ENCODE data around the gene NME3.
A peak's percentile ranks its signal among the peaks of the same experiment; 100 is the strongest.
"Not testable (repeated sequence)": the region's sequence is repeated elsewhere in the genome, so short reads cannot be mapped to it uniquely, and the experiment has no call there.

Gene NME3

DNA sequence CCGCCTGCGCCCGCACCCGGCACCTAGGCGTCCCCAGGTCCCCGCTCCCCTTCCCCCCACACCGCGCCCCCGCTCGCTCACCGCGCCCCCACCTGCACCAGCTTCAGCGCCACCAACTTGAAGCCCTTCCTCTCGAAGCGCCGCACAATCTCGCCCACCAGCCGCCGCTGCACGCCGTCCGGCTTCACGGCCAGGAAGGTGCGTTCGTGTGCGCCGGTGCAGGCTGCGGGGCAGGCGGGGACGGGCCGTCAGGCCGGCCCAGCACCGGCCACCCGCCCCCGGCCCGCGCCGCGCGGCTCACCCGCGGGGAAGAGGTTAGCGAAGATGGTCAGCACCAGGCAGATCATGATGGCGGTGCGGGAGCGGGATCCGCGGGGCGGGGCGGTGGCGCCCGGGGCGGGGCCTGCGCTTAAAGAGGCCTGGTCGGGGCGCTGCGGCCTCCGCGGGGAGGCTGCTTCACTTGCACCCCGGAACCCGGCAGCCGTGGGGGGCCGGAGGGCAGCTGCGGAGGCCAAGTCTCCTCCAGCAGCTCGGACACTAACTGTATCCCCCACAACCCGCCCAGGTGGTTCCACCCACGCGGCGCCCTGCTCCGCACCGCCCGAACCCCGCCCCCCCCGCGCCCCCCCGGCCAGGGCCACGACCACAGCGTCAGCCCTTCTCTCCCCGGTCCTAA, at the start of gene NME3:
Gene NME3, minus strand, starts transcription at position 356 of the 676 bp plus-strand sequence. Its CDS starts 9 bp downstream, at position 347.
- DNase-seq, result peak; percentile 17

DNA sequence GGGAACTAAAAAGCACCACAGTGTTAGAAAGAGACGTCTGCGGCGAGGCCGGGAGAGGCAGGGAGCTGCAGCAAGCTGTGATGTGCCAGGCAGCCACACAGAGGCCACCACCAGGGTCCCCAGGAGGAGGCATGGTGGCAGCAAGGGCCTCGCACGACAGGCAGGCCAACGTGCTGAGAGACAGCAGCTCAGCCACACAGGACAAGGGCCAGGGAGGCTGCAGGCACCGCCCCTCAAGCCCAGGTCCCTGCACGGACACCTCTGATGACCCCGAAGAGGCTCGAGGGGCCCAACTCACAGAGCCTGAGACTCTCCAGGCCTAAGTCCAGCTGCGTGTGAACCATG, 49.6 kb upstream of the NME3 start:
- DNase-seq, result no peak

DNA sequence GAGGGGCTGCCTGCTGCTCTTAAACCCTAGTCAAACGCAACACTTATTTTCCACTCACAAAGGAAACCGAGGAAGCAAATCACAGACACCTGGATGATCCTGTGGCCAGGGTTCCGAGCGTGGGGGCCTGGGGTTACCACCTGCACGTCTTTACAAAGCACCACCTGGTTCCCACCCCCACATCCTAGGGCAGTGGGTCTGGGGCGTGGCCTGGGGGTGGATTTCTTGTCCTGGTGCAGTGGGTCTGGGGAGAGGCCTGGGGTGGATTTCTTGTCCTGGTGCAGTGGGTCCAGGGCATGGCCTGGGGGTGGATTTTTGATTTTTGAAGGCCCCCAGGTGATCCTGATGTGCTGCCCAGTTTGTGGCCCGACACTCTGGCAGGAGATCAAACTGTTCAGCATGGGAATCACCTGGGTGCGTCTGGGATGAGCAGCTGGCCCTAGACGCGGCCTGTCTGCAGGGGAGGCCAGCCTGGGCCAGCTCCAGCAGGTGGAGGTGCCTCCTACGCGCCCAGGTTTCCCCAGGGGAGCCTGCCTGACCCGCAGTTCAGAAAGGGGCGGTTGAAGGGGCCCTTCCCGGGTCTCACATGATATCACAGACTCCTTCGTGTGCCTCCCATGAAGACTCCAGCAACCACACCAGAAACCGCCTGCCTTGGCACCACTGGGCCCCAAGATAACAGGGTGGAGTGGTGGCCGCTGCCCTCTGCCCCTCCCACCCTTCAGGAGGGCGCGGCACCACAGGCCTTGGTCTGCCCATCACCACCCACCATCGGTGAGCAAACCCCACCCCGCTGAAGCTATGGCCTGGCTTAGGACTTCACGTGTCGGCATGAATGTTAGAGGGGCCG, 49.0 kb upstream of the NME3 start:
- DNase-seq, result no peak

DNA sequence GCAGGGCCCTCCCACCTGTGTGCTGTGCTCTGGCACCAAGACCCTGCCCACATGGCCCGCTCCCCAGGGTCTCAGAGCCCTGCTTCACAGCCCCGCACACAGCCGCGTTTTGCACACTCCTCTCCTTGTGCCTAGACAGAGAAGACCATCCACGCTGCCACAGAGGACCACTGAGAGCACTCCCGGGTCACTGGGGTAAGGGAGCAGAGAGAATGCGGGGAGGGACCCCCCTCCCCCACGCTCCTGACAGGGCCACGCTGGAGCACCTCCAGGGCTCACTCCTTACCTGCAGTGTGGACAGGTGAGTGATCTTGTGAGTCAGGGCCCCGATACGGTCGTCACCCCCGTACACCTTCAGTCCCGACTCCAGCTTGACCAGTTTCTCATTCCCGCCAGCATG, 48.3 kb upstream of the NME3 start:
- DNase-seq, result no peak

DNA sequence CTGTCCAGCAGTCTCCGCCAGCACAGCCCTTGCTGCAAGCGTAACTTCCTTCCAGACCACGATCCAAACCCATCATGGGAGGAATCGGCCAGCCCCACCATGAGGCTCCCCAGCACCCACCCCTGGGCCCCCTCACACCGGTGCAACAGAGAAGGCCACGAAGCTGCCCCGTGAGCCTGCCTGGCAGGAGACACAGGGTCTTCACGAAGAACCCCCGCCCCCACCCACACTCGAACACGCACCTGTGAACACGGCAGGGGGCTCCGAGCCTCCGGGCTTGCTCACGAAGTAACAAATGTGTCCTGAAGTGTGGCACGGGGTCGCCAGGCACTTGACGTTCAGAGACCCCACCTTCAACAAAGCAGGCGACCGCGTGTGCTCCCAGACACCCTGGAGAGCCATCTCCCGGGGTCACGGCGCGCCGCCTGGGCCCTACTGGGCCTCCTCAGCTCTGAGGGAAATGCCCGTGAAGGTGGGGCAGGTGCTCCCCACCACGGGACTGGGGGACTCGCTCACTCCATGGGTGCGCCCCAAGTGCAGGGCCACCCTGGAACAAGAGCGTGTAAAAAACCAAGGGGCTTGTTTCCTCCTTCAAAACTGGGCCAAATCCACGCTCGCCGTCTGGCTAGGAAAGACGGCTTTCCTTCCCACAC, 47.7 kb upstream of the NME3 start:
- DNase-seq, result no peak

DNA sequence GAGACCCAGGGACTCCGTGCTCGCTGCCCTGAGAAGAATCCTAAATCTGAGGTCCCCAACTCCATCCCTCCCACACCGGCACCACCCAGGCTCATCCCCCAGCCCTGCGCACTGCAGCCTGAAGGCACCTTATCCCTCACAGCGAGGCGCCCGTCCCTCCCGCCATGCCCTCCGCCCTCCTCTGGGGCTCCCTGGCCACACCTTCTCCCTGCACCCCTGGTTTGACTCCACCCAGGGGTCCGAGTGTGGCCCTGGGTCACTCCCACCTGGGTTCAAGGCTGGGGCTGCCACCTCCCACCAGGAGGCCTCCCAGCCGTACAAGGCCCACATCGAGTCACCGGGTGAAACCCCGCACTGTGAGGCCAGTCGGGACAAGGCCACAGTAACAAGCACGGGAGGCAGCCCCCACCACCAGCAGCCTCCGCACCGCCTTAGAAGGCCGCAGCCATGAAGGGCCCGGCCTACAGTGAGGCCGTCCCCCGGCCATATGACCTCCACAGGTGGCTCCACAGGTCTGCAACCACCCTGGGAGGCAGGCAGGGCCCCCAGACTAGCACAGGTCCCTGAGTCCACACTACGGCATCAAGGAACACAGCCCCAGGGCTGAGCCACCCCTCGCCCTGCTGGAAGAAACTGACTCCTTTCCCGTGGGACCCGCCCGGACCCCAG, 47.0 kb upstream of the NME3 start:
- no peak for DNase-seq

DNA sequence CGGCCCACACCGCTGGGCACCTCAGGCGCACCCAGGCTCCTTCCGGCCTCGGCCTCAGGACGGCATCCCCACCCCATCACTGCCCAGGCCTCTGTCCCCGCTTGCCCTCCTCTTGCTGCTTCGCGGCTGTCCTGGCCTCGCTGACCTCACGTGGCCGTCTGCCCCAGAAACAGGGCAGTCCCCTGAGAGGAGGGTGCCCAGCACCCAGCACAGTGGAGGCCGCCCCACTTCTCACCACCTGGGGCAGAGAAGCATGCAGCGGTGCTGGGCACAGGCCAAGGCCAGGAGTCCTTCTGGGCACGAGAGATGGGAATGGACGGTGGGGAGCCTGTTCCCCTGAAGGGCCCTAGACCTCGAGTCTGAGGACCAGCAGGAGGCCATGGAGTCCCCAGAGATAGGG, 46.4 kb upstream of the NME3 start:
- DNase-seq, result no peak

DNA sequence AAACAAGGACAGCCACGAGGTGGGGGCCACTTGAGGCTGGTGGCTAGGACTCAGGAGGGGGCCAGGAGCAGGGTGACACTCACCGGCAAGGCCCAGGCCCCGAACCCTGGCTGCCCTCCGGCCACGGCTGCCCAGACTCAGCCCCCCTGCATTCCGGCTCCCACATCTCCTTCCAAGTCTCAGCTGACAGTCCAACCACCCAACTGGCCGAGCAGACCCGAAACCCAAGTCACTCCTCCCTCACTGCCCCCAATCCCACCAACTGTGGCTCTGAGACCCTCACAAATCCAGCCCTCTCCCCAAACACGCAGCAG, 45.9 kb upstream of the NME3 start:
- DNase-seq, result no peak

DNA sequence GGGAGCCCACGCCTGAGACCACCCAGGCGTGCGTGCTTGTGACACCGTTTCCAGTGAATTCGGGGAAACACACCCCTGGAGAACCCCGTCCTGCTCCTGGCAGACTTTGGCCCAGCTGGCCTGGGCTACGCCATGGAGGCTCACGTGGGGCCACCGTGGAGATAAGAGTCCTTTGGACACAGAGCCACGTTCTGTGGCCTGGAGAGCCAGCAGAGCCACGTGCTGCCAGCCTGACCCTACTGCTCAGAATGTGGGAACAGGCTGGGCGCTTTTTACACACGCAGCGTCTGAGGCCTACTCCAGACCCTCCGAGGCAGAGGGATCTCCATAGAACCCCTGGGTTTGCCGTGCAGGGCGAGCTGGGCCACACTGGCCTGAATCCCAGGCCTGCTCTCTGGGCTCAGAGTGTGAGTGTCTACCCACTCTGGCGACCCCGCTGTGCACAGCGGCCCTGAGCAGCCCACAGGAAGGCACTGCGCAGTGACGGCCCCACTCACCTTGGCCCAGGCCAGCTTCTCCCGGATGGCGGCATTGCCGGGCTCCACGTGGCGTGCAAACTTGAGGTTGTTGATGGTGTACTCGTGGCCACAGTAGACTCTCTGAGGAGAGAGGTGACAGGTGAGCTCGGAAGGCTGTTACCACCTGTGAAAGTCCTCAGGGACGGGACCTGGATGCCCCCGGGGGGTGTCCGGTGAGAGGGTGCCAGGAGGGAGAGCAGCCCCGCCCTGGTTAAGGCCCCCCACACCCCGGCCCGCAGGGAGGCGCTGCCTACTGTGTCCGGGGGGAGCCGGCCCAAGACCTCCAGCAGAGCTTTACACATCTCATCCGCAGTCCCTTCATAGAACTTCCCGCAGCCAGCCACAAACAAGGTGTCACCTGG, 45.3 kb upstream of the NME3 start:
- no peak for DNase-seq

DNA sequence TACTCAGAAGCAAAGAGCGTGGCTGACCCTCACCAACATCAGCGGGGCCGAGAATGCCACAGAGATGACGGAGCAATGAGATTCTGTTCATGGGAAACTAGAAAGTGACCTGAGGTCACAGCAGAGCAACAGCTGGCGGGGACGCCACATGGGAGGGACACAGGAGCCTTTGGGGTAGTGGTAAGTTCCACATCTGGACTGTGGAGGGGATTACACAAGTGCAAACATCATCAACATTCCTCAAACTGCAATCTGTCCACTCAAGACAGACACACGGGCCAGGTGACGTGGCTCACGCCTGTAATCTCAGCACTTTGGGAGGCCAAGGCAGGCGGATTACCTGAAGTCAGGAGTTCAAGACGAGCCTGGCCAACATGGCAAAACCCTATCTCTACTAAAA, 44.1 kb upstream of the NME3 start:
- no peak for DNase-seq

DNA sequence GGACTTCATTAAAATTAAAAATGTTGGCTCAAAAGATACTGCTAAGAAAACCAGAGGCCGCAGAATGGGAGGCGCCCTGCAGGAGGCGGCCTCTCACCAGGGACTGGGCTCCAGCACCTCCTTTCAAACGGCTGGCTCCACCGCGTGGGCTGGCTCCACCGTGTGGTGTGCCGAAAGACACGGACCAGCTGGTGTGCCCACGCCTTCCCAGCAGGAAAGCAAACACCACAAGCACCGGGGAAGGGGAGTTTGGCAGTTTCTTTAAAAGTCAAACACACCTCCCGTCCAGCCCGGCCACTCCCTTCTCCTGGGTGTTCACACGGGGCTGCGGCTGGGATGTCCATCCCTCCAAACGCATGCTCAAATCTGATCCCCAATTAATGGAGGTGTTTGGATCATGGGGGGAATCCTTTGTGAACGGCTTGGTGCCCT, 41.4 kb upstream of the NME3 start:
- DNase-seq, result no peak

DNA sequence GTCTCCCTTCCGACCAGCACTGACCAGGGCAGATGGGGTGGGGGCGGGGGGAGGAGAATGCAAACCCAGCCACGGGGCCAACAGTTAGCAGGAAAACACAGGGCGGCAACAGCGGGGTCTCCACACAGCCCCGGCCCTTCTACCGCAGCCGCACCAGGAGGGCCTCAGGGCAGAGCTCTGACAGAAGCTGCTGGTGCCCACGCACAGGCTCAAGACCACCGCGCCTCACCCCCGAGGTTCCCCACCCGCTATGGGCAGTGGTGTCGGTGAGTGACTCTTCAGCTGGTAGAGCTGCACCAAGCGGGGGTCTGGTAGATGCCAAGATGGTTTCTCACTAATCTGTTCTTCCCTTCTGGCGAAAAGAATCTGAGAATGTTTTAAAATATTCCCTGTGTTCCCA, 39.2 kb upstream of the NME3 start:
- no peak for DNase-seq

DNA sequence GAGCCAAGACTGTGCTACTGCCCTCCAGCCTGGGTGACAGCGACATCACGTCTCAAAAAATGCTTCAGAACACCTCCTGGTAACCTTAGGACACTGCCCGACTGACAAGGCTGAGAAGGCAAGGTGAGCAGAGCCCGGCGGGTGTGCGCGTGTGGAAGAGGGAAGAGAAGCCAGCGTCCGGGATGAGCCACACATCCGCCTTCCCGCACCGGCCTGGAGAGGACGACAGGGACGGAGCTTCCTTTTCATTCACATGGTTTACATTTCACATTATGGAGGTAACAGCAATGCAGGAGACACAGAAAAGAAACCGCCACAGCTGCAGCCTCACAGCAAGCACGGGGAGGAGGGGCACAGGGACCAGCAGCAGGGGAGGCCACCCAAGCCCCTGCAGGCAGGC, 38.8 kb upstream of the NME3 start:
- no peak for DNase-seq

DNA sequence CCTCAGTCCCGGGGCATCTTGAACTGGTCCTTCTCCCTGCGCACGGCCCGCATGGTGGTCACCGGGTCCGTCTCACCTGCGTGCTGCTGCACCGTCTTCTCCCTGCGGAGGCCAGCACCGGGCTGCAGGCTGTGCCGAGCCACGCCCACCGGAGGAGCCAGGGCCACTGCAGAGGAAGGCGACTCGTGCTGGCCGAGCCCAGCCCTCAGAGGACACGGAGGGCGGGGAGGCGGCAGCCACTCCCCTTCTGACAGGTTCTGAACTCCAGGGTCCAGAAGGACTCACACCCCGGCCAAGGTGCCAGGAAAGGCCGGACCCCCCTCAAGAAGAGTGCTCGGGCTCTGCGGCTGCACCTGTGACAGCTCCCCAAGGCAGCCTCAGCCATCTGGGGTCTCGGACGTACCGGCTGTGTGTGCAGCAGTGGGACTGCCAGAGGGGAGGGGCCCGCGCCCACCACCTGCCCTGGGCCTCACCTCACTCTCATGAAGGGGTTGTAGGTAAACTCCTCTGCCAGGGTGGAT, 38.0 kb upstream of the NME3 start:
- no peak for DNase-seq

DNA sequence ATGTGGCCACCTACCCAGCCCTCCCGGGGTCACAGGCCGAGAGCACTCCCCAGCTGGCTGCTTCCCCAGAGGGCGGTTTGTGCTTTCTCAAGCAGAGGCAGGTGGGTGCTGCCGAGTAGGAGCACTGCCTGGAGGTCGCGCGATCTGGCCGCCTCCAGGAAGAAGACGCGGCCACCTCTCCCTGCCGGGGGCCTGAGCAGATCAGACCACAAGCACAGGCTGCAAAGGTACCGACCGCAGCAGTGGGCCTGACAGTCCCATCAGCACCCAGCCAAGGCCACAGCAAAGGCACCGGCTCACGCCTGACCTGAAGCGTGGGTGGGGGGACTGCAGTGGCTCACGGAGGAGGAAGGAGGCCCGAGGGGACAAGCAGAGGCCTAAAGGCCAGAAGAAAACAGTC, 37.3 kb upstream of the NME3 start:
- no peak for DNase-seq

DNA sequence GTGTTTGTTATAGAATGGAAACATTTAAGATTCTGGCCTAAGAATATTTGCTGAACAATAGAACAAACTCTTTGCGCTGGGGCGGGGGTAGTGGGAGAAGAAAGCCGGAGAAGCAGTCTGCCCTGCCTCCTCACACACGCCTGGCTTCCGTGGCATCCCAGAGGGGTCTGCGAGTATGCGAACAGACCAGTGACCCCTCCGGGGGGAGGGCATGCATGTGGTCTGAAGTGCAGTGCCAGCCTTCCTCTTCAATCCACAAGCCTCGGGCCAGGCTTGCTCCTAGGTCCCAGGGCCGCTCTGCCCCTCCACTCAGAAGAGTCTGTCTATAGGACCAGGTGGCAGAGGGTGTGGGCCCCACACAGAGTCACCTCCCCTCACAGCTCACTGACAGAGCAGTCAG, 36.3 kb upstream of the NME3 start:
- no peak for DNase-seq

DNA sequence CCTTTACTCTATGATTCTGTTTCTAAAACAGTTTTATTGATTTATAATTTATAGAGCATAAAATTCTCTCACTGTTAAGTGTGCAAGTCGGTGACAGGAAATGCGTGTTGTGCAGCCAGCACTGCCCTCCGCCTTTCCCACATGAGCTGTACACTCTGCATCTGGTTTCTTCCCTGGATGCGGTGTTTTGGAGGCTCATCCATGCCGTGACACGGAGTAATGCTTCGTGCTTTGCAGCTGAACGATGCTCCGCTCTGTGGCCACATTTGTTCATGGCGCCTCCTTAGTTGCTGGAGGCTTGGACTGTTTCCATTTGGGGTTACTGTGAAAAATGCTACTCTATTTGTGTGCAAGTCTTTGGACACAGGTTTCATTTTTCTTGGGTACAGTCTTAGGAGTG, 29.4 kb upstream of the NME3 start:
- DNase-seq, result no peak

DNA sequence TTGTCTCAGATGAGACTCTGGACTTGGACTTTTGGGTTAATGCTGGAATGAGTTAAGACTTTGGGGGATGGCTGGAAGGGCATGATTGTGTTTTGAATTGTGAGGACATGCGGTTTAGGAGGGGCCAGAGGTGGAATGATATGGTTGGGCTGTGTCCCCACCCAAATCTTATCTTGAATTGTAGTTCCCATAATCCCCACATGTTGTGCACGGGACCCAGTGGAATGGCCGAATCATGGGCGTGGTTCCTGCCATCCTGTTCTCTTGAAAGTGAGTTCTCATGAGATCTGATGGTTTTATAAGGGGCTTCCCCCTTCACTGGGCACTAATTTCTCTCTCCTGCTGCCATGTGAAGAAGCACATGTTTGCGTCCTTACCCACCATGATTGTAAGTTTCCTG, 27.9 kb upstream of the NME3 start:
- DNase-seq, result not testable (repeated sequence)

DNA sequence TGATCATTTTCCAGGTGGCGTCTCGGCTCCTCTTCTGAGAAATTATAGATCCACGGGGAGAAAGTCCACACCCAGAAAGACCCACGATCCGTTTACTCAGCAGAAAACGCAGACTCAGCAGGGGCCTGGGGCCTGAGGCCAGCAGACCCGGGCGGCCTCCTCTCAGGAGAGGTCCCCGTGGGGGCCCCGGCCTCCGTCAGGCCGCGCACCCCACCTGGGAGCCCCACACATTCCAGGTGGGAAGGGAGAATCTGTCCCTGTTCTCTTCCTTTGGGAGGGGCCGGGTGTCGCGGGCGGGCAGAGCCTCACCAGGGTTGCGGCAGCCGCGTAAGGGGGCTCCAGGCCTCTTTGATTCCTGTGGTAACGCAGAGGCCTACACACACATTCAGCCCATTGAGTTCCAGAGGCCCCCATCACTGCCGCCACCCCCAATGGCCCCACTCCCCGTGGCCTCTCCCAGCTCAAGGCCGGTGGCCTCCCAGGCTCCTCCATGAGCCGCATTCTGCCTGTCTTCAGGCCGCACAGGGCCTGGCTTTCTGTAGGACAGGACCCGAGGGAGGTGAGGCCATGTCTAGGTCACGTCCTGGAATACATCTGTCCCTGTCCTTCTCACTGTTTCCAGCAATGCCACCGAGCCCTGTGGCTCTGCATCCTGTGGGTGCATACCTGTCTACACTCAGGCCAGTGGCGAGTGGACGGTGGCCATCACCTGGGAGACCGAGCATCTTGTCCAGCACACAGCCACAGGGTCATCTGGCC, 23.7 kb upstream of the NME3 start:
- no peak for DNase-seq

DNA sequence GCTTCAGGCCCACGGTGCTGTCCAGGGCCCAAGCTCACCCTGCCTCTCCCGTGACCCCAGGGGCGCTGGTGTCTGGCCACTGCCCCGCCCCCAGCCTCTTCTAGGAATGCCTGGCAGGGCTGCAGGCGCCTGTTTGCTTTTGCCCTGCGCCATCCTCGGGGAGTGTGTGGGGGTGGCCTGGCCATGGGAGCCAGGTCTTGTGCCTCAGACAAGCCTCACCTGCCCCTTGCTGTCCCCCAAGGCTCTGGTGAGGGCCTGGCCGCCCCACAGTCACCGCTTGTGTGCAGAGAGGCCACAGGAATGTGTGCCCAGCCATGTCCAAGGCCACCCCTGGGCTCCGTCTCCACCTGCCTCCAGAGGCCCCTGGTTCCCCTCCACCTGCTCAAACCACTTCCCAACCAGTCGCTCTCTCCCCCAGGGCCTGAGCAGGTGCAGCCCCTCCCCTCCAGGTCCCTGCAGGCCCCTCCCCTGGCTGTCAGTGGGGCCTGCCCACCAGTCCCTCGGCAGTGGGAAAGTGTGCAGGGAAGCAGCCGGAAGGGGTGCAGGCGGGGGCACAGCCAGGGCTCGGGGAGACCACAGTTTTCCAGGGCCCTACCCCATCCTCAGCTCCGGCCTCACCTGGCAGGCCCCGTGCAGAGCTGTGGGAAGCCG, 23.0 kb upstream of the NME3 start:
- DNase-seq, result peak; percentile 38

DNA sequence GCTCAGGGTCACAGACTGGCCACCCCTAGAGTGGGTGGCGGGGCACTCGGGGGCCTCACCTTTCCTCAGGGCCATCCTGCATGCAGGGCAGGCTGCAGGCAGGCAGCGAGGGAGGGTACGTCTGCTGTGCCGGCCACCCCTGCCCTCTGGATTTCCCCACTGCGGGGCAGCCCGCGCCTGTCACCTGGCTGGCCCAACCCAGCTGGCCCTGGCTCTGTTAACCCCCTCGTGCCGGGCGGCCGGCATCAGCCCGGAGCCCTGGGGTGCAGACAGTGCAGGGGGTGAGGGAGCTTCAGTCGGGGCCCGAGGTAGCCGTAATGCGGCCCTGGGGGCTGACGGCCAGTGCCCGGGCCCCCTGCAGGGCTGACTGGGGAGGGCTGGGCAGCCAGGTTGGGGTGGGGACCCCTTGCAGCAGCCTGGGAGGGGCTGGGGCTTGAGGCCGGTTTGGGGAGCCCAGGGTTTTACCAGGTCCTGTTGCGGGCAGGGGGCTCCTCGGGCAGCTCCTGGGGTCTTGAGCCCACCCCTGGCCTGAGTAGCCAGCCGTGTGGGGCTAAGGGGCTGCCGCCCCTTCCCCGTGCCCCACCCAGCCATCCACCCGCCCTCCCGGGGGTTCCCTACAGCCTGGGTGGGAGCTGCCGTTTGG, 22.4 kb upstream of the NME3 start, which contains the start of gene IGFALS:
Gene IGFALS, minus strand, starts transcription at position 128 of the 643 bp plus-strand sequence. Its CDS starts 53 bp downstream, at position 75.
- no peak for DNase-seq
